Activated CD4-positive, alpha-beta T cell treated with anti-CD3 and anti-CD28 coated beads for 24 hours (primary cell): ENCODE results near the gene DSC1.
"Not testable (repeated sequence)": the region's sequence is repeated elsewhere in the genome, so short reads cannot be mapped to it uniquely, and the experiment has no call there.

Experiments used
- DNase-seq, 2 donors: peaks; one replicate each; pipeline ENCODE4 v3.0.0-alpha.2; 2020; ENCODE audit warnings: low read depth in 2 of 2

DSC1 gene

GRCh38 chr18:31176531-31176930 lies 13.9 kb upstream of the DSC1 start:
- no peak for DNase-seq

- DNase-seq = no peak
These were observed 8.6 kb upstream of the DSC1 start for GRCh38 chr18:31171144-31171839.

- DNase-seq = no peak
These were observed 7.7 kb upstream of the DSC1 start for GRCh38 chr18:31170335-31170734.

- DNase-seq = no peak
These were observed 250 bp downstream of the DSC1 start for GRCh38 chr18:31162419-31162793.

GRCh38 chr18:31161757-31162418 lies 768 bp downstream of the DSC1 start:
- DNase-seq = no peak

GRCh38 chr18:31156821-31157763 lies 5.6 kb downstream of the DSC1 start:
- DNase-seq = no peak

- no peak for DNase-seq
These were observed 7.2 kb downstream of the DSC1 start for GRCh38 chr18:31155498-31155897.

GRCh38 chr18:31154181-31154580 lies 8.5 kb downstream of the DSC1 start:
- no peak for DNase-seq

GRCh38 chr18:31149351-31149750 lies 13.3 kb downstream of the DSC1 start:
- DNase-seq = no peak

GRCh38 chr18:31148600-31148999 lies 14.1 kb downstream of the DSC1 start:
- no peak for DNase-seq

GRCh38 chr18:31146809-31147208 lies 15.8 kb downstream of the DSC1 start:
- no peak for DNase-seq

- DNase-seq = no peak
These were observed 19.6 kb downstream of the DSC1 start for GRCh38 chr18:31143025-31143424.

- no peak for DNase-seq
These were observed 23.9 kb downstream of the DSC1 start for GRCh38 chr18:31138709-31139108.

- no peak for DNase-seq
These were observed 27.6 kb downstream of the DSC1 start for GRCh38 chr18:31134988-31135529.

GRCh38 chr18:31129398-31130115 lies 33.1 kb downstream of the DSC1 start:
- no peak for DNase-seq

- no peak for DNase-seq
These were observed 36.8 kb downstream of the DSC1 start for GRCh38 chr18:31125878-31126277.

- not testable (repeated sequence) for DNase-seq
These were observed 39.5 kb downstream of the DSC1 start for GRCh38 chr18:31123125-31123524.

- DNase-seq = no peak
These were observed 42.1 kb downstream of the DSC1 start for GRCh38 chr18:31120594-31120993.

GRCh38 chr18:31116853-31117595 lies 45.6 kb downstream of the DSC1 start:
- DNase-seq = no peak

- DNase-seq = no peak
These were observed 49.9 kb downstream of the DSC1 start for GRCh38 chr18:31112804-31113203.

- DNase-seq = no peak
These were observed 56.9 kb downstream of the DSC1 start for GRCh38 chr18:31105733-31106132.
